ENCODE data around the gene GLMN. TPM values are rescaled to one million over a fixed set of nuclear protein-coding genes. Genes with fewer than 3 reads are reported as not detected.
A peak's percentile ranks its signal among the peaks of the same experiment; 100 is the strongest.
"Not testable (repeated sequence)": the region's sequence is repeated elsewhere in the genome, so short reads cannot be mapped to it uniquely, and the experiment has no call there.

The GLMN gene
- total RNA-seq, 2 donors from 2014 or later = 9.0 to 14.2 TPM

DNA sequence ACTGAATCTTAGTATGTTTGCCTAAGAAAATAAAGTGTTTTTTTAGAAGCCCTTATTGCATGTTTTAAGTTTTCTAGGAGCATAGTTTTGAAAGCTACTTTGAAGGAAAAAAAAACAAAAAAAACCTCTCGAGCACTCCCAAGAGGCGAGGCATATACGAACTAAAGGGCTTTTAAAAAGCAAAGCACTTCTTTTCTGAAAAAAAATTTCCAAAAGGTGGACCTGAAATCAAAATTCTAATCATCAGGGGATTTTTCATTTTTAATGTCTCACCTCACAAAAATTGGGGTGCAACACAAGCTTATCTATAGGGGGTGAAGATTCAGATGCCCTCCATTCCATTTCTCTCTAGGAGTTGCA is 594 bp downstream of the GLMN start:
- H3K4me1 ChIP-seq (ENCODE audit: control insufficient read depth in 1 of 2, low read depth in 2 of 2) = peaks cover 6 to 21% of the 10 kb centered on the region in 2 donors
- H3K4me3 ChIP-seq = peak overlapping the region; percentile 93
- H3K27me3 ChIP-seq (replicated peaks; ENCODE audit: insufficient read depth) = no peaks in the 10 kb centered on the region
- H3K36me3 ChIP-seq = no peaks in the 10 kb centered on the region
- H3K27ac ChIP-seq = peak overlapping the region; percentile 61 to 87
- no peak for ATAC-seq (ENCODE audit: insufficient number of reproducible peaks, low FRiP score, low read depth)
- no peaks in the 10 kb centered on the region for H3K9me3 ChIP-seq
- TF ChIP-seq, protein P1, sequence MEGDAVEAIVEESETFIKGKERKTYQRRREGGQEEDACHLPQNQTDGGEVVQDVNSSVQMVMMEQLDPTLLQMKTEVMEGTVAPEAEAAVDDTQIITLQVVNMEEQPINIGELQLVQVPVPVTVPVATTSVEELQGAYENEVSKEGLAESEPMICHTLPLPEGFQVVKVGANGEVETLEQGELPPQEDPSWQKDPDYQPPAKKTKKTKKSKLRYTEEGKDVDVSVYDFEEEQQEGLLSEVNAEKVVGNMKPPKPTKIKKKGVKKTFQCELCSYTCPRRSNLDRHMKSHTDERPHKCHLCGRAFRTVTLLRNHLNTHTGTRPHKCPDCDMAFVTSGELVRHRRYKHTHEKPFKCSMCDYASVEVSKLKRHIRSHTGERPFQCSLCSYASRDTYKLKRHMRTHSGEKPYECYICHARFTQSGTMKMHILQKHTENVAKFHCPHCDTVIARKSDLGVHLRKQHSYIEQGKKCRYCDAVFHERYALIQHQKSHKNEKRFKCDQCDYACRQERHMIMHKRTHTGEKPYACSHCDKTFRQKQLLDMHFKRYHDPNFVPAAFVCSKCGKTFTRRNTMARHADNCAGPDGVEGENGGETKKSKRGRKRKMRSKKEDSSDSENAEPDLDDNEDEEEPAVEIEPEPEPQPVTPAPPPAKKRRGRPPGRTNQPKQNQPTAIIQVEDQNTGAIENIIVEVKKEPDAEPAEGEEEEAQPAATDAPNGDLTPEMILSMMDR (IDR thresholded peaks at IDR 0.05) = no peak
- DNase-seq (ENCODE audit: low spot score) = no peak

DNA sequence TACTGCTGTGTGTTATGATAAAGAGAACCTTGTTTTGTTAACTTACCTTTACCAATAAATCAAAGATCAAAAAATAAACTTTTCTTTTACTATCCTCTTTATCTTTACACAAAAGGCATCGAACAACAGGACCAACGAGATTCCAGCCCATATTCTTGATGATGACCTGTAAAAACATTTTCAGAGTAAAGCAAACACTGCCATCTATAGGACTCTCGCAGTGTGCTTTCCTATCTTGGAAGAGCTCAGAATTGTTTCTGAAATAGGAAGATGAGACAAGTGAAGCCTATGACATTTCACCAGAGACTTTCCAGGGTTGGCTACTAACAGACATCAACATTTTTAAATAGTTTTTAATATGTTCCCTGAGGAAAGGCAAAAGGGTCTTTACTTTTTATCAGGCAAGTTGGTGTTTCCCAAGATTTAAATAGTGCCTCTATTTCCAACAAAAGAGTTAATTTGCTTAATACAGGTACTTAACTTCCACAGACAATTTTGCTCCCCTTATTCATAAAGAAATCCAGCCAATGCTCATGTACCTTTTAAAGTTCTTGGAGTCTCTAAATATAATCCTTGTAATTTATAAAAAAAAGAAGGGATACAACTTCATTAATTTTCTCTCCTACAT is 7.3 kb downstream of the GLMN start:
- no peak for DNase-seq (ENCODE audit: low spot score)
- no peaks in the 10 kb centered on the region for H3K27me3 ChIP-seq (replicated peaks; ENCODE audit: insufficient read depth)
- H3K27ac ChIP-seq = no peak overlapping the region
- TF ChIP-seq, protein P1 (IDR thresholded peaks at IDR 0.05) = peak; percentile 38
- ATAC-seq (ENCODE audit: insufficient number of reproducible peaks, low FRiP score, low read depth) = no peak
- no peaks in the 10 kb centered on the region for H3K36me3 ChIP-seq
- H3K9me3 ChIP-seq = no peaks in the 10 kb centered on the region
- H3K4me1 ChIP-seq (ENCODE audit: control insufficient read depth in 1 of 2, low read depth in 2 of 2) = no peaks in the 10 kb centered on the region
- H3K4me3 ChIP-seq = no peak overlapping the region

DNA sequence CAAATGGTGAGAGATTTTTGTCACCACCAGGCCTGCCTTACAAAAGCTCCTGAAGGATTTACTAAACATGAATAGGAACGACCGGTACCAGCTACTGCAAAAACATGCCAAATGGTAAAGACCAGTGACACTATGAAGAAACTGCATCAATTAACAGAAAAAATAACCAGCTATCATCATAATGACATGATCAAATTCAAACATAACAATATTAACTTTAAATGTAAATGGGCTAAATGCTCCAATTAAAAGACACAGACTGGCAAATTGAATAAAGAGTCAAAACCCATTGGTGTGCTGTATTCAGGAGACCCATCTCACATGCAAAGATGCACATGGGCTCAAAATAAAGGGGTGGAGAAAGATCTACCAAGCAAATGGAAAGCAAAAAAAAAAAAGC is 17.4 kb downstream of the GLMN start:
- not testable (repeated sequence) for H3K36me3 ChIP-seq; H3K9me3 ChIP-seq; DNase-seq (ENCODE audit: low spot score); H3K27ac ChIP-seq; H3K4me3 ChIP-seq; ATAC-seq (ENCODE audit: insufficient number of reproducible peaks, low FRiP score, low read depth); H3K27me3 ChIP-seq (replicated peaks; ENCODE audit: insufficient read depth); H3K4me1 ChIP-seq (ENCODE audit: control insufficient read depth in 1 of 2, low read depth in 2 of 2)

DNA sequence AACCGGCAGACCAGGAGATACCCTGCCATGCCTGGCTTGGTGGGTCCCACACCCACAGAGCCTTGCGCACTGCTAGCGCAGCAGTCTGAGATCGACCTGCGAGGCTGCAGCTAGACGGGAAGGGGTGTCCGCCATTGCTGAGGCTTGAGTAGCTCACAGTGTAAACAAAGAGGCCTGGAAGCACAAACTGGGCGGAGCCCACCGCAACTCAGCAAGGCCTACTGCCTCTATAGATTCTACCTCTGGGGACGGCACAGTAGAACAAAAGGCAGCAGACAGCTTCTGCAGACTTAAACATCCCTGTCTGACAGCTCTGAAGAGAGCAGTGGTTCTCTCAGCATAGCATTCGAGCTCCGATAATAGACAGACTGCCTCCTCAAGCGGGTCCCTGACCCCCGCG is 19.0 kb downstream of the GLMN start:
- ATAC-seq (ENCODE audit: insufficient number of reproducible peaks, low FRiP score, low read depth); H3K36me3 ChIP-seq; H3K4me3 ChIP-seq; DNase-seq (ENCODE audit: low spot score); H3K9me3 ChIP-seq; H3K27me3 ChIP-seq (replicated peaks; ENCODE audit: insufficient read depth); H3K4me1 ChIP-seq (ENCODE audit: control insufficient read depth in 1 of 2, low read depth in 2 of 2); H3K27ac ChIP-seq: not testable (repeated sequence)

DNA sequence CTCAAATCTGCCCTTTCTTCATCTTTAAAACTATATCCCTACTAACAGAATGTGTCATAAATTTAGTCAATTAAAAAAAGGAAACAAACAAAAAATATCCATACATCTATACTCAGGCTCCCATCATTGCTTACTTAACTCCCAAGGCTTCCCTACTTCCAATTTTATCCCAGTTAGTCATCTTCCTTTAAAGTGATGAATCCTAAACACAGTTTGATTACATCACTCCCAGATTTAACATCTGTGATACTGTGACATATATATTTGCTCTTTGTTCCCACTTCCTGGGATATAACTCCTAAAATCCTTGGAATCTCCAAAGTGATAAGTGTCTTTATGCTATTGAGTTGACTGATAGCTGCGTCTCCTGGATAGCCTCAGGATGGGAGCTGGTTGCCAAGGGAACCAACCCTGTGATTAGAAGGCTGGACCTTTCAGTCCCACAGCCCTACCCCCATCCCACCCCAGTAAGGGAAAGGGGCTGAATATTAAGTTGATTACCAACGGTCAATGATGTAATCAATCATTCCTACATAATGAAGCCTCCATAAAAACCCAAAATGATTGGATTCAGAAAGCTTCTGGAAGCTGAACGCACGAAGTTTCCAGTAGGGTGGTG is 21.6 kb downstream of the GLMN start:
- TF ChIP-seq, protein P1 (IDR thresholded peaks at IDR 0.05) = no peak
- no peak overlapping the region for H3K27ac ChIP-seq
- H3K4me1 ChIP-seq (ENCODE audit: control insufficient read depth in 1 of 2, low read depth in 2 of 2) = no peaks in the 10 kb centered on the region
- H3K36me3 ChIP-seq = no peaks in the 10 kb centered on the region
- DNase-seq (ENCODE audit: low spot score) (no peak), ATAC-seq (ENCODE audit: insufficient number of reproducible peaks, low FRiP score, low read depth) (no peak)
- no peaks in the 10 kb centered on the region for H3K9me3 ChIP-seq
- no peaks in the 10 kb centered on the region for H3K27me3 ChIP-seq (replicated peaks; ENCODE audit: insufficient read depth)
- H3K4me3 ChIP-seq = no peak overlapping the region

DNA sequence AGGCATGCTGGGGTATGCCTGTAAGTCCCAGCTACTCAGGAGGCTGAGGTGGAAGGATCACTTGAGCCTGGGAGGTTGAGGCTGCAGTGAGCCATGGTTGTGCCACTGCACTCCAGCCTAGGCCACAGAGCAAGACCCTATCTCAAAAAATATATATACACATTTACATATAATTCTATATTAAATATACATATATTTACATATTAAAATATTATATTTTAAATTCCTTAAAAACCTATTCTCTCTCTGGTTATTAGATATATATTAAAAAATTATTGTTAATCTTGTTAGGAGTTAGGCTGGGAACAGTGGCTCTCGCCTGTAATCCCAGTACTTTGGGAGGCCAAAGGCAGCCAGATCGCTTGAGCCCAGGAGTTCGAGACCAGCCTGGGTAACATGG is 22.7 kb downstream of the GLMN start:
- Histone ChIP-seq H3K4me3 (no peak overlapping the region), H3K36me3 (no peaks in the 10 kb centered on the region), H3K27ac (no peak overlapping the region), H3K4me1 (ENCODE audit: control insufficient read depth in 1 of 2, low read depth in 2 of 2) (no peaks in the 10 kb centered on the region), H3K9me3 (no peaks in the 10 kb centered on the region), H3K27me3 (replicated peaks; ENCODE audit: insufficient read depth) (no peaks in the 10 kb centered on the region)
- TF ChIP-seq, protein P1 (IDR thresholded peaks at IDR 0.05) = no peak
- no peak for ATAC-seq (ENCODE audit: insufficient number of reproducible peaks, low FRiP score, low read depth)
- DNase-seq (ENCODE audit: low spot score) = no peak
